Measurements from ENCODE around the gene CDH4. TPM values are rescaled to one million over a fixed set of nuclear protein-coding genes. Genes with fewer than 3 reads are reported as not detected.

Gene CDH4
- polyA plus RNA-seq, 2 donors: 0.02 to 0.05 TPM

DNA sequence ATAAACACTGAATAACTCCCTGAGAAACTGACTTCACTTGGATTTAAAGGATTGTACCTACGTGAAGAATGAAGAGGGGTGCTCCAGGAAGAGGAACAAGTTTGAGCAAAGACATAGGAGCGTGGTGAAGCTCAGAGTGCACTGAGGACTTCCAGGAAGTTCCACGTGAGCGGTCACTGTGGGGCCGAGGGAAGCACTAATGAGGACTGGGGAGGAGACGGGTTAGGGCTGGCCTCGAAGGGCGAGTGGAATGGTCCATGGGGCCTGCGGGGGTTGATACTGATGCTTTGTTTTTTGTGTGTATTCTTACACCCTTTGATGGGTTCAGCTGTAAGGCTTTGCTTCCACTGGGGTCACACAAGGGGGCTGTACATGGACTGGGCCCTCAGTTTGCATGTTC, 91.9 kb downstream of the CDH4 start:
- Histone ChIP-seq H3K27ac (ENCODE audit: low read depth in 2 of 2, low read length in 1 of 2) (no peak overlapping the region), H3K27me3 (ENCODE audit: control insufficient read depth in 1 of 2, insufficient read depth in 2 of 2, low read length in 2 of 2) (no peaks in the 10 kb centered on the region), H3K36me3 (ENCODE audit: control insufficient read depth in 2 of 2, insufficient read depth in 2 of 2, low read length in 1 of 2) (no peaks in the 10 kb centered on the region), H3K4me3 (ENCODE audit: low read depth in 1 of 2, low read length in 2 of 2) (no peak overlapping the region), H3K4me1 (ENCODE audit: control insufficient read depth in 2 of 2, insufficient read depth in 2 of 2, low read length in 1 of 2) (no peaks in the 10 kb centered on the region), H3K9me3 (ENCODE audit: control insufficient read depth in 2 of 2, insufficient read depth in 1 of 2, low read depth in 1 of 2, low read length in 1 of 2) (no peaks in the 10 kb centered on the region)
- 68 to 74% methylated on average over 9 of the region's 9 CpGs for WGBS, 2 donors

DNA sequence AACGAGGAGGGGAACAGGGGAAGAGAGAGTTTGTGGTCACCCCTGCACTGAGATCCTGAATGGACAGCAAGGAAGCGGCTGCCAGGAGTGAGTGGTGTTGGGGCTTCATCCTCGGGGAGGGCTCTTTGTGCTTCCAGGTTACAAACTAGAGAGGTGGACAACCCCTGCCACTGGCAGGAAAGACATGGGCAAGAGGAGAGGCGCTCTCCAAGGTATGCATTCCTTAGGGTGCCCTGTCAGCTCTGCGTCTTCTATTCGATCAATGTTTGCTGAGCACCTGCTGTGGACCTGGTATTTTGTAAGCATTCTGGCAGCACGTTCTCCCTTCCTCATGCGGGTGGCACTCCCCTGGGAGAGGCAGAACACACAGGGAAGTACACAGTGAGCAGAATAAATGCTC, 93.6 kb downstream of the CDH4 start:
- H3K27me3 ChIP-seq (ENCODE audit: control insufficient read depth in 1 of 2, insufficient read depth in 2 of 2, low read length in 2 of 2): no peaks in the 10 kb centered on the region
- H3K4me3 ChIP-seq (ENCODE audit: low read depth in 1 of 2, low read length in 2 of 2): no peak overlapping the region
- 45 to 53% methylated on average over 8 of the region's 8 CpGs for WGBS, 2 donors
- H3K27ac ChIP-seq (ENCODE audit: low read depth in 2 of 2, low read length in 1 of 2): no peak overlapping the region
- no peaks in the 10 kb centered on the region for H3K9me3 ChIP-seq (ENCODE audit: control insufficient read depth in 2 of 2, insufficient read depth in 1 of 2, low read depth in 1 of 2, low read length in 1 of 2)
- no peaks in the 10 kb centered on the region for H3K4me1 ChIP-seq (ENCODE audit: control insufficient read depth in 2 of 2, insufficient read depth in 2 of 2, low read length in 1 of 2)
- H3K36me3 ChIP-seq (ENCODE audit: control insufficient read depth in 2 of 2, insufficient read depth in 2 of 2, low read length in 1 of 2): no peaks in the 10 kb centered on the region

DNA sequence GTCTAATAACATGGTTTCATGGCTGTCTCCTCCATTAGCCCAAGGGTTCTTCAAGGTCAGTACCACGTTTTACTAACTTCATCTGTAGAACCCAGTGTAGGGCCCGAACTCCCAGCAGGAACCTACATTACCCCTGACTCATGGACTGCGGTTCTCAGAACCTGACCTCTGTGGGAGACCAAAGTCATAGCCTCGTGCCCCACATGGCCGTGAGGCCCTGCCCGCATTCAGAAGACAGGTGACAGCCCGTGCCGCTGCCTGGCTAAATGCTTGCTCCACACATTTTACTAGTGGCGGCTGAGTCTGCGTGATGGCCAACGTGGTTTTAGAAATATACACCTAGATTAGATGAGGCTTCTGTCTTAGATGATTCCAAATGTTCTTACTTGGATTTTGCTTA, 94.9 kb downstream of the CDH4 start:
- H3K27ac ChIP-seq (ENCODE audit: low read depth in 2 of 2, low read length in 1 of 2): no peak overlapping the region
- no peaks in the 10 kb centered on the region for H3K27me3 ChIP-seq (ENCODE audit: control insufficient read depth in 1 of 2, insufficient read depth in 2 of 2, low read length in 2 of 2)
- no peaks in the 10 kb centered on the region for H3K36me3 ChIP-seq (ENCODE audit: control insufficient read depth in 2 of 2, insufficient read depth in 2 of 2, low read length in 1 of 2)
- peaks cover 0 to 2% of the 10 kb centered on the region in 2 donors for H3K9me3 ChIP-seq (ENCODE audit: control insufficient read depth in 2 of 2, insufficient read depth in 1 of 2, low read depth in 1 of 2, low read length in 1 of 2)
- WGBS, 2 donors: 86 to 89% methylated on average over 11 of the region's 11 CpGs
- no peaks in the 10 kb centered on the region for H3K4me1 ChIP-seq (ENCODE audit: control insufficient read depth in 2 of 2, insufficient read depth in 2 of 2, low read length in 1 of 2)
- no peak overlapping the region for H3K4me3 ChIP-seq (ENCODE audit: low read depth in 1 of 2, low read length in 2 of 2)

DNA sequence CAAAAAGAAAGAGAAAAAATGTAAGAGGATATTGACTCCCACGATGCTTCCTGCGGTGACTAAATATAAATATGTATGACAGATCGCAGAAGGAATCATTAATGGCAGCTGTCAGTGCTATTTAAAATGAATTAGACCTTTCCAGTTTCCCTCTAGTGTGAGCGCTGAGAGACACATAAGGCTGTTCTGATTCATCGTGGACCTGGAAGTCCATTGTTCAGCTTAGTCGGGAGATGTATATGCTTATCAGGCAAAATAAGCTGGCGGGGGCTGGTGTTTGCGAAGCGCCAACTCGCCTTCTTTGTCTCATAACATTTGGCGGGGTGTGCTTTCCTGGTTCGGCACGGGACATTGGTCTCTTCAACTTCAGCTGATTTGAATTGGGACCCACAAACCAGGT, 95.4 kb downstream of the CDH4 start:
- Histone ChIP-seq H3K9me3 (ENCODE audit: control insufficient read depth in 2 of 2, insufficient read depth in 1 of 2, low read depth in 1 of 2, low read length in 1 of 2) (peaks cover 0 to 2% of the 10 kb centered on the region in 2 donors), H3K4me3 (ENCODE audit: low read depth in 1 of 2, low read length in 2 of 2) (no peak overlapping the region), H3K27ac (ENCODE audit: low read depth in 2 of 2, low read length in 1 of 2) (no peak overlapping the region), H3K36me3 (ENCODE audit: control insufficient read depth in 2 of 2, insufficient read depth in 2 of 2, low read length in 1 of 2) (no peaks in the 10 kb centered on the region), H3K27me3 (ENCODE audit: control insufficient read depth in 1 of 2, insufficient read depth in 2 of 2, low read length in 2 of 2) (no peaks in the 10 kb centered on the region), H3K4me1 (ENCODE audit: control insufficient read depth in 2 of 2, insufficient read depth in 2 of 2, low read length in 1 of 2) (no peaks in the 10 kb centered on the region)
- 83 to 84% methylated on average over 13 of the region's 13 CpGs for WGBS, 2 donors

DNA sequence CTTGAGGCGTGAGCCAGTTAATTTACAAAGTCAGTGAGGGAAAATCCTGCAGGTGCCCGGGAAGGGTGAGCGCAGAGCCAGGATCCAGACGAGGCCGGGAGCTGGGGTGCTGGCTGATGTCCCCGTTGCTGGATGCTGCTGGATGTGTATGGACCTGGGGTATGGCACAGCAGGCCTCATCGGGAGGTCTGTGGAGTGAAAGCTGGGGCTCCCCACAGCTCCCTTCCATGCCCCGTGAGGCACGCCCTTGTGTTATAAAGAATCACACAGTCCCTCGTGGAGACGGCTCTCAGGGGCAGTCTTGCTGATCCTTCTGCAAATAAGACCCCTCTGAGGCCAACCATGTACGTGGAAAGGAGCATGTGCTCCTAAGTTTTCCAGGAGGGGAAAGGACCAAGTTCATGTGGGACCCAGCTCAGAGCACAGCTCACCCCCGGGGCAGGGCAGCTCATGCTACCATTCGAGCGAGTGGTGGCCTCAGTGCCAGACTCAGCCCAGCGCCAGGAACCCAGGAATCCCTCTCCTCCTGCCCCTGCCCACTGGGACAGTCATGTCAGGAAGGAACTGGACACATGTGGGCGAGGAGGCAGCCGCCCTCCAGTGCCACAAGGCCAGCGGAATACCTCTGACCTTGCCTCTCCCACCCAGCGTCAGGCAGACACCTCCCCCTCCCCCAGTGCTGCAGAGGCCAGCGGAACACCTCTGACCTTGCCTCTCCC, 97.5 kb downstream of the CDH4 start:
- Histone ChIP-seq H3K4me3 (ENCODE audit: low read depth in 1 of 2, low read length in 2 of 2) (no peak overlapping the region), H3K4me1 (ENCODE audit: control insufficient read depth in 2 of 2, insufficient read depth in 2 of 2, low read length in 1 of 2) (no peaks in the 10 kb centered on the region), H3K9me3 (ENCODE audit: control insufficient read depth in 2 of 2, insufficient read depth in 1 of 2, low read depth in 1 of 2, low read length in 1 of 2) (peaks cover 0 to 2% of the 10 kb centered on the region in 2 donors), H3K27ac (ENCODE audit: low read depth in 2 of 2, low read length in 1 of 2) (no peak overlapping the region), H3K27me3 (ENCODE audit: control insufficient read depth in 1 of 2, insufficient read depth in 2 of 2, low read length in 2 of 2) (no peaks in the 10 kb centered on the region), H3K36me3 (ENCODE audit: control insufficient read depth in 2 of 2, insufficient read depth in 2 of 2, low read length in 1 of 2) (no peaks in the 10 kb centered on the region)
- 77% methylated on average over 20 to 21 of the region's 21 CpGs for WGBS, 2 donors

DNA sequence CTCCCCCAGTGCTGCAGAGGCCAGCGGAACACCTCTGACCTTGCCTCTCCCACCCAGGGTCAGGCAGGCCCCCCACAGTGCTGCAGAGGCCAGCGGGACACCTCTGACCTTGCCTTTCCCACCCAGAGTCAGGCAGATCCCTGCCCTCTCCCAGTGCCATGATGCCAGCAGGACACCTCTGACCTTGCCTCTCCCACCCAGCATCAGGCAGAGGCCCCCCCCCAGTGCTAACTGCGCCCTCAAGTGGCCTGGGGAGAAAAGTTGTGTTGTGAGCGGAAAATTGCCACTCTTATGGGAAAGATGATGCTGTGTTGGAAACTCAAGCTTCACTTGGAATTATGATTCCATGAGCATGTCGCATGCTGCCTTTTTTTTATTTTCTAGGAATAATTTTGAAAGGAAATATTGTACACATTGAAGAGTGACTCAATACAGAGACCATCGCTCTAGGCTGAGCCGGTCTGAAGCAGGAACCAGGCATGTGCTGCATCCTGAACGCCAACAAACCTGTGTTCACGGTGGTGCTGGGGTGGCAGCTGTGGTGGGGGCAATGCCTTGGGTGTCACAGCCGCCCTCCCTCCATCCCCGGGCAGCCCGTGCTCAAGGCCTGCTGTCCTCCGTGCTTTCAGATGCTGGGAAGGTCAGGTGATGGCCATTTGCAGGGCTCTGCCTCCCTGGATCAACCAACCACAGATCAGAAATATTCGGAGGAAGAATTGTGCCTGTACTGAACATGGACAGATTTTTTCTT, 98.6 kb downstream of the CDH4 start:
- WGBS, 2 donors: 83 to 85% methylated on average over 14 of the region's 14 CpGs
- Histone ChIP-seq H3K27ac (ENCODE audit: low read depth in 2 of 2, low read length in 1 of 2) (no peak overlapping the region), H3K36me3 (ENCODE audit: control insufficient read depth in 2 of 2, insufficient read depth in 2 of 2, low read length in 1 of 2) (no peaks in the 10 kb centered on the region), H3K9me3 (ENCODE audit: control insufficient read depth in 2 of 2, insufficient read depth in 1 of 2, low read depth in 1 of 2, low read length in 1 of 2) (peaks cover 0 to 2% of the 10 kb centered on the region in 2 donors), H3K4me1 (ENCODE audit: control insufficient read depth in 2 of 2, insufficient read depth in 2 of 2, low read length in 1 of 2) (no peaks in the 10 kb centered on the region), H3K4me3 (ENCODE audit: low read depth in 1 of 2, low read length in 2 of 2) (no peak overlapping the region), H3K27me3 (ENCODE audit: control insufficient read depth in 1 of 2, insufficient read depth in 2 of 2, low read length in 2 of 2) (no peaks in the 10 kb centered on the region)

DNA sequence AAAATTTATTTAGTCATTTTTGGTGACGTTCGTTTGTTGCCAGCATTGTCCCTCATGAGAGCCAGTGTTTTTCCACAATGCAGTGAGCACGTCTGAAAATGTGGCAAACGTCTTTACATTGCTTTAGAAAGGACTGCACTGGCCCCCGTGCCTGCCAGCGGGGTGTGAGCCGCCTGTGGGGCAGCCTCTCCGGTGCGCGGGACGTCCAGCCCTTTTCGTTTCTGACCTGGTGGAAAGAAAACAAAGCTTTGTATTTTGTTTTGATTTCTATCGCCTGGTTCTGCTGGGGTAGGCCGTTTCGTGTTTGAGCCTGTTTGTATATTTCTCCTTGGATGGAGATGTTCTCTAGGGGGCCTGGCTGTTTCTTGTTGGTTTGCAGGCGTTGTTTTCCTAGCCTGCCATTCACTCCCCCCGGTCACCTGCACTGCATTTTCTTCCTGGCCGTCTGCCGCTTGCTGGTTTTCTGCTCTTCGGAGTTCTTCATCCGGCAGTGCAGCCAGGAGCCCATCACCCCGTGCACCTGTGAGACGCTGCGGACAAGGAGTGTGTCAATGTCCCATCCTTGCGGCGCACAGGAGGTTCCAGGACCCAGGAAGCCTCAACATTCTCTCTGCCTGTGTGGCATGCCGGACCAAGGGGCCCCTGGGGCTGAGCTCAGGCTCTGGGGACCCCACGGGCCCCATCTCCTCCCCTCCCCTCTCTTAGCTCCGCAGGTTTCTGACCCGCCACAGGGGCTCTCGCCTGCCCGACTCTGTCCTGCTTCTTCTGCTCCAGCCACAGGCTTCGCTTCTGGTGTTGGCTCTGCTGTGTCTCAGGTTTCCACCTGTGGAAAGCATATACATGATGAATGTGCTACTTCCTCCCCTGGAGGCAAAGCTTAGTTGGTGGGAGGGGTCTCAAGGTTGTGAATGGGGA, 100.5 kb downstream of the CDH4 start:
- Histone ChIP-seq H3K27me3 (ENCODE audit: control insufficient read depth in 1 of 2, insufficient read depth in 2 of 2, low read length in 2 of 2) (no peaks in the 10 kb centered on the region), H3K4me3 (ENCODE audit: low read depth in 1 of 2, low read length in 2 of 2) (no peak overlapping the region), H3K36me3 (ENCODE audit: control insufficient read depth in 2 of 2, insufficient read depth in 2 of 2, low read length in 1 of 2) (no peaks in the 10 kb centered on the region), H3K9me3 (ENCODE audit: control insufficient read depth in 2 of 2, insufficient read depth in 1 of 2, low read depth in 1 of 2, low read length in 1 of 2) (peaks cover 0 to 2% of the 10 kb centered on the region in 2 donors), H3K4me1 (ENCODE audit: control insufficient read depth in 2 of 2, insufficient read depth in 2 of 2, low read length in 1 of 2) (no peaks in the 10 kb centered on the region), H3K27ac (ENCODE audit: low read depth in 2 of 2, low read length in 1 of 2) (no peak overlapping the region)
- 11 to 14% methylated on average over 33 of the region's 33 CpGs for WGBS, 2 donors

DNA sequence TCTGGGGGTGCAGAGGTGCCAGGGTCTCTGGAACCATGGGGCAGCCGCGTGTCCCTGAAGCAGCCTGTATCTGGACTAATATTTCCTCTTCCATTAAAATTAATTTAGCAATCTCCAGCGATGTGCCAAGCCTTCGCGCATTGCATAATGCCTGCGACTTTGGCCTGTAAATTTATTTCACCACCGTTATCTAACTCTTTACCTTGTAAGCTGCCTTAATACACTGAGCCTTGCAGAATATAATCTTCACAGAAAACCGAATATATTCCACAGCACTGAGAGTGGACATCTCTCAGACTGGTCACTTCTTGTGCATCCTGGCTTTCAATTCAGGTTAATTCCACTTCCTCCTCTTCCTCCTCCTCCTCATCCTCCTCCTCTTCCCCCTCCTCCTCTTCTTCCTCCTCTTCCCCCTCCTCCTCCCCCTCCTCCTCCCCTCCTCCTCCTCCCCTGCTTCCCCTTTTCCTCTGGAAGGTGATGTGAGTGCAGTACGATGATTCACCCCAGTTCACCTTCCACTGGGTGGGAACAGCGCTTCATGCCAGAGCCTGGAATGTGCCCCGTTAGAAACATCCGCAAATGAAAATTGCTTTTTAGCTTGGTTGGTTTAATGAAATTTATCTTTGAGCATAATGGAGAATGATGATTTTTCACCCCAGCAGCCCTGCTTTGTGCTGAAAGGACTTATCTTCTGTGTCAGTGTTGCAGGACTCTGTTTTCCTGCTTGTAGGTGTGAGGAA, 101.4 kb downstream of the CDH4 start:
- Histone ChIP-seq H3K4me3 (ENCODE audit: low read depth in 1 of 2, low read length in 2 of 2) (no peak overlapping the region), H3K27me3 (ENCODE audit: control insufficient read depth in 1 of 2, insufficient read depth in 2 of 2, low read length in 2 of 2) (no peaks in the 10 kb centered on the region), H3K27ac (ENCODE audit: low read depth in 2 of 2, low read length in 1 of 2) (no peak overlapping the region), H3K9me3 (ENCODE audit: control insufficient read depth in 2 of 2, insufficient read depth in 1 of 2, low read depth in 1 of 2, low read length in 1 of 2) (peaks cover 0 to 2% of the 10 kb centered on the region in 2 donors), H3K4me1 (ENCODE audit: control insufficient read depth in 2 of 2, insufficient read depth in 2 of 2, low read length in 1 of 2) (no peaks in the 10 kb centered on the region), H3K36me3 (ENCODE audit: control insufficient read depth in 2 of 2, insufficient read depth in 2 of 2, low read length in 1 of 2) (no peaks in the 10 kb centered on the region)
- 48 to 59% methylated on average over 12 of the region's 12 CpGs for WGBS, 2 donors

DNA sequence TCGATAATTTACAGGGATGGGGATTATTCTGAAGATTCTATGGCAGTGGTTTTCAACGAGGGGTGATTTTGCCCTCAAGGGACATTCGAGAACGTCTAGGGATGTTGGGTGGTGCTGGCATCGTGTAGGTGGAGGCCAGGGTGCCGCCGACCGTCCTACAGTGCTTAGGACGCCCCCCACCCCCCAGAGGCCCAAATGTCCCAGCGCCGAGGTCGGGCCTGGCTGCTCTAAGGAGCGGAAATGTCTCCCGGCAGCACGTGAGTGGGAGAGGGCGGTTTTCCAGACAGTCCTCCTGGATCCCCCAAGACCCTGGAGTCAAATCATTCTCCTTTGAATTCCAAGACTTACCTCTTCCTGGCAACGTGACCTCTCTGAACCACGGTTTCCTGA, 101.9 kb downstream of the CDH4 start:
- Histone ChIP-seq H3K27ac (ENCODE audit: low read depth in 2 of 2, low read length in 1 of 2) (no peak overlapping the region), H3K4me1 (ENCODE audit: control insufficient read depth in 2 of 2, insufficient read depth in 2 of 2, low read length in 1 of 2) (no peaks in the 10 kb centered on the region), H3K27me3 (ENCODE audit: control insufficient read depth in 1 of 2, insufficient read depth in 2 of 2, low read length in 2 of 2) (no peaks in the 10 kb centered on the region), H3K36me3 (ENCODE audit: control insufficient read depth in 2 of 2, insufficient read depth in 2 of 2, low read length in 1 of 2) (no peaks in the 10 kb centered on the region), H3K4me3 (ENCODE audit: low read depth in 1 of 2, low read length in 2 of 2) (no peak overlapping the region), H3K9me3 (ENCODE audit: control insufficient read depth in 2 of 2, insufficient read depth in 1 of 2, low read depth in 1 of 2, low read length in 1 of 2) (peaks cover 0 to 2% of the 10 kb centered on the region in 2 donors)
- 71 to 75% methylated on average over 18 of the region's 18 CpGs for WGBS, 2 donors
